Measurements from ENCODE around the gene LITAF.

The LITAF gene

DNA sequence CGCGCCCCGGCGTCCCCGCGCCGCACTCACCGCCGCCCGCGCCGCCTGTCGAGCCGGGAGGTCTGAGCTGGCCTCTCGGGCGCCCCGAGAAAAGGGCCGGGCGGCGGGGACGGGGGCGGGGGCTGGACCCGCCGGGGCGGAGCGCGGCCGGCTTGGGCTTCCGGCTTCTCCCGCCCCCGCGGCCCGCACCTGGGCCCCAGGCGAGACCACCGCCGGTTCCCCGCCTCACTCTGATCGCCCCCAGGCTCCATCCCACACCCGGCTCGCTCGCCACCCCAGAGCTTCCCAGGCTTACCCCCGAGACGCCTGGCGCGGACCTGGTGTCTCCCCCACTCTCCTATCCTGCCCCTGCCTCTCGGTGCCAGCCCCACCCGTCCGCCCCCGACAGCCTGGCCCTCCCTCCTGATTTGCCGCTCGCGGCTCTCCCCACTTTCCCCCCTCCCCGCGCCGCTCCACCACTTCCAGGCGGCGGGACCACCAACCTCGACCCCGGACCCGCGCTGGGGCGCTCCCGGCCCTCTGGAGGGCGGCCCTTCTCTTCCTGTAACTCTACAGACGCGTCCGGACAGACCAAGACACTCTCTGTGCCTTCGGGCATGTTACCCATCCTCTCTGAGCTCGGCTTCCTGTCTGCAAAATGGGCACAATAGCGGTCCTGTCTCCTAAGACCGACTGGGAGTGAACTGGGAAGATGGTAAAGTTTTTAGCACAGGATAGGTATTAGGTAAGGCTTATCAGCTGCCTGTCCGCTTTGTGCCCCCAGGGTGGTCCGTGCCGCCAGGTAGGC lies at the start of gene LITAF:
Gene LITAF, minus strand, starts transcription at position 64 of the 787 bp plus-strand sequence. CDS start 30,189 bp downstream, outside the sequence.
- peak; percentile 78 to 83 for DNase-seq

DNA sequence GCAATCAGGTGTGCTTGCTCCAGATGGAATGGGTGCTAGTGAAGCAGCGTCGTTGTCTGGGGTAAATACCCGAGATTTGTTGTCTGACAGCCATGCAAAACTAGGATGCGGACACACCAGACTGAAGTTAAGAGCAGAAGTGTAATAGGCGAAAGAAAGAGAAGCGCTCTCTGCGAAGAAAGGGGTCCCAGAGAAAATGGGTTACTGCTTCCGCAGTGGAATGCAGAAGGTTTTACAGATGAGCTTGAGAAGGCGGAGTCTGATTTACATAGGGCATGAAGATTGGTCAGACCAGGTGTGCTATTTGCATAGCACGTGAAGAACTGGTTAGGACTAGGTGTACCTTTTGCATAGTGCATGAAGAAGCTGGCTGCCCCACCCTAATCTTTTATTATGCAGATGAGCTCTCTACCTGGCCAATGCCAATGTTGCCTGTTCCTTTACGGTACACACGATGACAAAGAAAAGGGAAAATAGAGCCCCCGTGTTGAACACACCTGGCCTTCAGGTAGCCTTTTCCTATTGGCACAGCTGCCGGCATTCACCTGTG lies 49.5 kb upstream of the LITAF start:
- no peak for DNase-seq

DNA sequence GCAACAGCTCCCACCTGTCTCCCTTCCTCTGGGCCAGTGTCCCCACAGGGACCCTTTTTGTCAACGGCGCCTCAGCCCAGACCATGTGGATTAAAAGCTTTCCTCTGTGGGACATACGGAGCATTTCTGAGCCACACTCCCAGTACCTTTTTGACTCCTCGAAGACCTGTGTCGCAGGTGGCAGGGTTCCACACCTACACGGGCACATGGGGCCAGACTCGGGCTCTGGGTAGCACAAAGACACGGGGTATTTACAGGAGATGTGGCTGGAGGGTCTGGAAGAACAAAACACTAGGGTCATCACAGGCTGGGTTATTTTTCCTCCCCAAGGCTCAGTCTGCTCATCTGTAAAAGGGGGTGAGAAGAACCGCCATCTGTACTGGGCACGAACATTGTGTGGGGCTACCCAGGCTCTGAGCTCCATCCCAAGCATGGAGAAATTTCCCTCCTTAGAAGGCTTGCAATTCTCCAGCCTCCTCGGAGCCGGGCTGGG lies 49.0 kb upstream of the LITAF start:
- no peak for DNase-seq

DNA sequence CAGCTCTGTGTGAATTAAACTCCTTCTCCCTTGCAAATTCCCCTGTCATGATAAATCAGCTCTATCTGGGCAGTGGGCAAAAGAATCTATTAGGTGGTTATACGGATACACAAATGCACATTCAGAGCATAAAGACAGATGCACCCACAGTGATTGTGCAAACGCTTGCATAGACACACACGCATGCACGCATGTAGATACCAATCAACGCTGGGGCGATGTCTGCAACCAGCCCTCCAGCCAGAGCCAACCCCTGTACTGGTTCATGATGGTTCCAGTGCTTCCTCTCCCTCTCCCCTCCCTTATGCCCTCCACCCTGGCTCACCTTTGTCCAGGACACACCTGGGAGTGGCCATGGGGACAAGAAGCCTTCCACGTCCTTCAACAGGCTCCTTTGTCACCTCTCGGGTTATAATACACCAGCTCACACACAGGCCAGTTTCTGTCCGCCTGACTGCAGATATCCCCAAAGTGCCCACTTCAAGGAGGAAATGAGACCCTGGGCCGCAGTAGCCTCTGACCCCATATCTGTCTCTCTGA lies 48.5 kb upstream of the LITAF start:
- DNase-seq: no peak

DNA sequence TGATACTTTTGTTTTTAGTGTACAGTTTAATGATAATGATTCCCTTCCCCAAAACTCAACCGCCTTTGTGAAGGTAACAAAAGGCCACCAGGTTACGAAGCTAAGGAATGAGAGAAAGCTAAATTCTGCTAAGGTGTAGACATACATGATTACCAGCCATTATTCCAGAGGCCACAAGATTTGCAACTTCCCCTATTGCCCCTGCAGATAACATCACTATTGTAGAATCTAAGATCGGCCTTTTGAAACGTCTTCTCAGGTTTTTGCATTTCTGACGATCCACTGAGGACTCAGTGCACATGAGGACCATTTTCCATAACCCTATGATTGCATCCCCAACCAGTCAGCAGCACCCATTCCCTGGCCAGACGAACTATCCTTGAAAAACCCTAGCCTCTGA lies 47.6 kb upstream of the LITAF start:
- no peak for DNase-seq

DNA sequence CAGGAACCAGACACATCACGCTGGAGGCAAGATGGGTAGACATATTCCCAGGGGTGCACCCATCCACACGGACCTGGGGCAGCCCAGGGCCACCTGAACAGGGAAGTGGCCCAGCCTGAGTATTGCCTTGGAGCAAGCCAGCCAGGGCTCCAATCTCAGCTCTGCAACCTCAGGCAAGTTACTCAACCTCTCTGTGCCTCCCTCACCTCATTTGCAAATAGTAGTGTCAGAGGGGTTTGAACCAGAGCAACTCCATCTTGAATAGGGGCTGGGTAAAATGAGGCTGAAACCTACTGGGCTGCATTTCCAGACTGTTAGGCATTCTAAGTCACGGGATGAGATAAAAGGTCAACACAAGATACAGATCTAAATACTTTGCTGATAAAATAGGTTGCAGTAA lies 46.4 kb upstream of the LITAF start:
- DNase-seq: no peak

DNA sequence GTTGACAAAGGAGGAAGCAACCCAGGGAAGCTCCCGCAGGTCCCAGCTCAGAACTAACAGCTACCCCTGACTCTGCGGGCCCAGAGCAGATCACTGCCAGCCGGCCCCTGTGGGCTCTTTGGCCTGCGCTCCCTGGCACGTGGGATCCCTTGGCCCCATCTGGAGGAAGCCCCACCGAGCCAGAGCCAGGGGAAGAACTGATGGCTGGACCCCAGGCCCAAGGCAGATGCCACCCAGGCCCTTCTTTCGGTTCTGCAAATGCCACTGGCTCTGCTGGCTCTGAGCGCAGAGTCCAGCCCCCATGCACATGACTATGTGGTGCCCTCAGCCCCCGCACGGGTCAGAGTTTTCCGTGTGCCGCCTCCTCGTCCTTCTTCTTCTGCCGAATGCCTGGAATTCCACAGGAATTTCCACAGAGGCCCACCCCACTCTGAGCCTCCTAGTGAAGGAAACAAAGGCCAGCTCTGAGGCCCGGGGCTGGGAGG lies 45.8 kb upstream of the LITAF start:
- DNase-seq: no peak

DNA sequence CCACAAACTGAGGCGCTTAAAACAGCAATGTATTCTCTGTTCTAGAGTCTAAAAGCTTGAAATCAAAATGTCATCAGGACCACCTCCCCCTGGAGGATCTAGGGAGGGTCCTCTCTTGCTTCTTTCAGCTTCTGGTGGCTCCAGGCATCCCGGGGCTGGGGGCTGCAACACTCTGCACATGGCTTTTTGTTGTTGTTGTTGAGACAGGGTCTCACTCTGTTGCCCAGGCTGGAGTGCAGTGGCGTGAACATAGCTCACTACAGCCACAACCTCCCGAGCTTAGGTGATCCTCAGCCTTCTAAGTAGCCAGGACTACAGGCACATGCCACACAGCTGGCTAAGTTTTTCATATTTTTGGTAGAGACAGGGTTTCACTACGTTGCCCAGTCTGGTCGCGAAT lies 44.5 kb upstream of the LITAF start:
- no peak for DNase-seq

DNA sequence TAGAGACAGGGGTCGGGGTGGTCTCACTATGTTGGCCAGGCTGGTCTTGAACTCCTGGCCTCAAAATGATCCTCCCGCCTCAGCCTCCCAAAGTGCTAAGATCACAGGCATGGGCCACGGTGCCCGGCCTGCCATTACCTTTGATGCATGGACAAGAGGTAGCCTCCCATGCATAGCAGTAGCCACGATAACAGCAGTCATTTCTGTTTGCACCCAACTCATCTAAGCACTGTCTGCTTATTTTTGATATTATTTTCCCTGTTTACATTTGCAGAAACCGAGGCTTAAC lies 44.0 kb upstream of the LITAF start:
- no peak for DNase-seq

DNA sequence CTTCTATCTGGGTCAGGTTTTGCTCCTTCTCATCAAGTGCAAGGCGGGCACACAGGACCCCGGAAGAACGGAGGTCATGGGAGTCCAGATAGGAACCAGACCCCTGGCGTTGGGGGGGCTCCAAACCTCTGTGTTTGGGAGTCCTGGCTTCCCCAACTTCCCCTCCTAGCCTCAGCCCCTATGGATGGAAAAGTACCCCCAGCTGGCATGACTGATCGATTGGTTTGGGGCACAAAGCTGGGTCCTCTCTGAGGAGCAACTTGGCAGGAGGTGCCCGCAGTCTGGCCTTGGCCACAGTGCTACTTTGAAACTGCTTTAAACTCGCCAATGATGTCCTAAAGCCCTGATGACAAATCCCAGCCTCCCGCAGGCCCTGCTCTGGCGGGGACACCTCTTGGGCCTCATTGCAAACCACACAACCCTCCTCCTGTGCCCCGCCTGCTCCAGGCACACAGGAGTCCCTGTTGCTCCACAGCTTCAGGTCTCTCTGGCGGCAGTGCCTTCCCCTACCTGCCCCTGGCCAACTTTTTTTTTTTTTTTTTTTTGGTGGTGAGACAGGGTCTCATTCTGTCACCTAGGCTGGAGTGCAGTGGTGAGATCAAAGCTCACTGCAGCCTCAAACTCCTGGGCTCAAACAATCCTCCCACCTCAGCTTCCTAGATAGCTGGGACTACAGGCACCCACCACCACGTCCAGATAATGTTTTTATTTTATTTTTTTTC lies 43.5 kb upstream of the LITAF start:
- DNase-seq: no peak

DNA sequence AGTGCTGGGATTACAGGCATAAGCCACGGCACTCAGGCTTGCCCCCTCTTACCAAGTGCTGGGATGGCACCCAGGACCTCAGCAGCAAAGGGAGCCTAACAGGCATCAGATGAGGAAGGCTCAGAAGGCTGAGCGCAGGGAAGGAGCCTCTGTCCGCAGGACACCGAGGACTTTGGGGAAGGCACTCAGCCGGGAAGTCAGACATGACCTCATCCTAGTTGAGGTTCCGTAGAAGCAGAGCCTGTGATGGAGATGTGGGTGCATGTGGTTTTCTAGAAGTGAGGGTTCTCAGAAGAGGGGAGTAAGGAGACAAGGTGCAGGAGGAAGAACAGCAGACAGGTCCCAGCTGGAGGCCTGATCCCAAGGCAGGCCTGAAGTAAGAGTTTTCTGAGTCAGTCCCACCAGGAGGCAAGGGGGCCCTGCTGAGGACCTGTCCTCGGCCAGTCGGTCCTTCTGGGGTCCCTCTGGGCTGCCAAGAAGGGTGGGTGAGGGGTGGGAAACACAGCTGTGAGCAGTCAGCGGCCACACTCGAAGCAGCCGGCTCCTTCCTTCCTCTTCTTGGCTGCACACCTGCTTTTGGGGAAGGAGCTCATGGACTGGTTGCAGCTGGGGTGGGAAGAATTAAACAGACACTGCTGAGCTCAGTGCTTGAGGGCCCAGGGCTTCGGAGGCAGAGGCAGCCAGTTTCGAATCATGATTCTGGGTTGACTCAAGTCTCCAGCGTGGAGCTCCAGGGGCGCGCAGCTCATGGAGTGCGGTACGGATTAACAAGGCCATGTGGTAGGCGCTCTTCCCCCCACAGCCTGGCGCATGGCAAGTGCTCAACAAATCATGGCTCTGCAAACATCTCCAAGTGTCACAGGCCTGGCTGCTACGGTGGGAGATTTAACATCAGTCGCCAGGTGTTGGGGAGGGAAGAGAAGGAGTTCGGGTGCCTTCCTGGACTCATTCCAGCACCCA lies 42.6 kb upstream of the LITAF start:
- DNase-seq: no peak

DNA sequence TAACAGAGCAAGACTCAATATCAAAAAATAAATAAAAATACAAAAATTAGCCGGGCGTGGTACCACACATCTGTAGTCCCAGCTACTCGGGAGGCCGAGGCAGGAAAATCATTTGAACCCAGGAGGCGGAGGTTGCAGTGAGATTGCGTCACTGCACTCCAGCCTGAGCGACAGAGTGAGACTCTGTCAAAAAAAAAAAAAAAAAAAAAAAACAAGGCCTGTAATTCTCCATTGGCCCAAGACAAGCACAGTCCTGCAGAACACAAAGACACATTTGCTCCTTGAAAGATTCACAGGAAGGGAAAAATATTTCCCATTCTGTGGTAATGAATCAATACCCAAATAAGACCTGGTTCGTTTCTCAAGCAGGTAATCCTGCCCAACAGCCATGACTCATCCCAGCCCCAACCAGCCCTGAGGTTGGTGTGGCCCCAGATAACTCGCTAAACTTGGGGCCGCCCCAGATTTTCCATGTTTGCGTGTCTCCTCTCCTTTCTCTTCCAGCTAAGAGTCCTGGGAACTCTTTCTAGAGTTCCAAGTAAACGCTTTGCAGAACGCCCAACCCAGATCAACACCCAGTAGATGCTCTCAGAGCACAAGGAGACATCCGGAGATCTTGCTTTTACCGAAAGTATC lies 41.2 kb upstream of the LITAF start:
- no peak for DNase-seq

DNA sequence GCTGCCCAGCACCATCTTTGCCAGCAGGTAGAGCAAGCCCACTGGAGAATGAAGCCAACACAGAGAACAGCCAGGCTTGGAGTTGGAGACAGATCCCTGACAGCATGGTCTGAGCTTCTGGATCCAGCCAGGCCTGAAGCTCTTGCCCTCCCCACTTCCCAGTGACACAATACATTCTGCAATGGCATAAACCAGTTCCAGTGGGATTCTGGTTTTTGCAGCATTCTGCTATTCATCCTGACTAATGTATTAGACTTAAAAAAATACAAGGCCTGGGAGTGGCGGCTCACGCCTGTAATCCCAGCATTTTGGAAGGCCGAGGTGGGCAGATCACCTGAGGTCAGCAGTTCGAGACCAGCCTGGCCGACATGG lies 40.6 kb upstream of the LITAF start:
- DNase-seq: no peak

DNA sequence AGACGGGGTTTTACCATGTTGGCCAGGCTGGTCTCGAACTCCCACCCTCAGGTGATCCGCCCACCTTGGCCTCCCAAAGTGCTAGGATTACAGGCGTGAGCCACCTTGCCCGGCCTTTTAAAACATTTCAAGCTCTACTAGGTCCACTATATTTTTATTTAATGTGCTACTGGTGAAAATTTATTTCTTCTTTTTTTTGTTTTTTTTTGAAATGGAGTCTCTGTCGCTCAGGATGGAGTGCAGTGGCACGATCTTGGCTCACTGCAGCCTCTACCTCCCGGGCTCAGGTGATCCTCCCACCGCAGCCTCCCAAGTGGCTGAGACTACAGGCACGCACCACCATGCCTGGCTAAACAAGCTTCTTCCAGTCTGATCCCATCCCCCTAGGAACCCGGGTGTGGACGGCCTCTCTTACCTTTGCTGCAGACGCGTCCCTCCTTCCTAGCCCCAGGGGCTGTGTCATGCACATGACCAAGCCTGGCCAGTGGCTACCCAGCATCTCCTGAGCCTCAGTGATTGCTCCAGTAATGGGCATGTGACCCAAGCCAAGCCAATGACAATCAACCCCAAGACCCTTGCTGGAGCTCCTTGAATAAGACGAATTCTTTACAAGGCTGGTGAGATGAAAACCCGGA lies 40.1 kb upstream of the LITAF start:
- DNase-seq: no peak

DNA sequence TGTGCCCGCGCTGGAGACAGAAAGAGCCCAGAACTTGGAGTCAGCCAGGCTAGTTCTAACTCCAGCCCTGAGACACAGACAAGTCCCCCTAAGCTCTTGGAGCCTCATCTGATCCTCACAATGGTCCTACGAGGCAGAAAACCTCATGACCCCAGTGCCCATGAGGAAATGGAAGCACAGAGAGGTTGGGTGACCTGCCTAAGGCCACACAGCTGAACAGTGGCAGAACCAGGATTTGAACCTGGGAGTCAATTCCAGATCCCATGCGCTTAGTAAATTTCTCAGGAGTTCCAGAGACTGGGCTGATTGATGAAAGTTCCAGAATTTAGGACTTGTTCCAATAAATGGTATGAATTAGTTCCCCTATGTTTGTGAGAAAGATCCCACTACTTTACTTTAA lies 39.0 kb upstream of the LITAF start:
- no peak for DNase-seq

DNA sequence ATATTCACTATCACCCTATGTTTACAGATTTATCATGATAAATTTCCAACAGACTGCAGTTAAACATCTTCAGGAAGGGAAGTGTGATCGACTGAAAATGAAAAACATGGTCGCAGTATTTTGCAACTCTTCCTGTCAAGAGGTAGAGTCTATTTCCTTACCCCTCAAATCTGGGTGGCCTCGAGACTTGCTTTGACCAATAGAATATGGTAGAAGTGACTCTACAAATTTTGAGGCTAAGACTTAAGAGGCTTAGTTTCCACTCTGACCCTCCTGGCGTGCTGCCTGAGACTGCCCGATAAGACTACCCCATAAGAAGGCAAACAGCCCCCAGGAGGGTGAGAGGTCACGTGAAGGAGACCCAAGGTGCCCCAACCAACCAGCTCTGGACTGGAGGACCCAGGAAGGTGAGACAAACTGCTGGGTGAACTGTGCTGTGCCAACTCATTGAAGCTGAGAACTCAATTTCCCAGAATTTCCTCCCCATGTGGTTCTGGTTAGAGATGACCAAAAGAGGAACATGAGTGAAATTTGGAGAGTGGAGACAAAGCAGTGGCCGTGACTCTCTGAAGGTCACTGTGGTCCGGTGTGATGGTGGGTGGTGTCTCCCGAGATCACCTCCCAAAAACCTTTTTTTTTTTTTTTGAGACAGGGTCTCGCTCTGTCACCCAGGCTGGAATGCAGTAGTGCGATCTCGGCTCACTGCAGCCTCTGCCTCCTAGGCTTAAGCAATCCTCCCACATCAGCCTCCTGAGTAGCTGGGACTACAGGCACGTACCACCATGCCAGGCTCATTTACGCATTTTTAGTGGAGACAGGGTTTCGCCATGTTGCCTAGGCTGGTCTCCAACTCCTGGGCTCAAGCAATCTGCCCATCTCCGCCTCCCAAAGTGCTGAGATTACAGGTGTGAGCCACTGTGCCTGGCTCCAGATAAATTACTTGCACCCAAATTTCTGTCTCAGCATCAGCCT lies 38.2 kb upstream of the LITAF start:
- DNase-seq: no peak

DNA sequence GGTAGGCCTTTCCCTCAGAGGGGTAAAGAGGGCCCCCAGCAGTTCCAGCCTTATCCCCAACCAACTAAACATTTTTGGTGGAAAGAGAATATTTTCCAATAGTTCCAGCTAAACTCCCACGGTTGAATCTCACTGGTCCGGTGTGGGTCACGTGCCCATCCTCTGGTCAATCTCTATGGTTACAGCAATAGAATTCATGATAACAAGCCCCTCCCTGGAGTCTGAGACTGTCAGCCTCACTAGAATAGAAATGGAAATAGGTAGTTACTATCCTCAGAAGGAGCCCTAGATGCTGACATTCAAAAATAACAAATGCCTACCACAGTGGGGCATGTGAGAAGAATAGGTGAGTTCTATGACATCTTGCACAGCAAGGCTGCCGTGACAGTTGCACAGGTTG lies 37.5 kb upstream of the LITAF start:
- no peak for DNase-seq

DNA sequence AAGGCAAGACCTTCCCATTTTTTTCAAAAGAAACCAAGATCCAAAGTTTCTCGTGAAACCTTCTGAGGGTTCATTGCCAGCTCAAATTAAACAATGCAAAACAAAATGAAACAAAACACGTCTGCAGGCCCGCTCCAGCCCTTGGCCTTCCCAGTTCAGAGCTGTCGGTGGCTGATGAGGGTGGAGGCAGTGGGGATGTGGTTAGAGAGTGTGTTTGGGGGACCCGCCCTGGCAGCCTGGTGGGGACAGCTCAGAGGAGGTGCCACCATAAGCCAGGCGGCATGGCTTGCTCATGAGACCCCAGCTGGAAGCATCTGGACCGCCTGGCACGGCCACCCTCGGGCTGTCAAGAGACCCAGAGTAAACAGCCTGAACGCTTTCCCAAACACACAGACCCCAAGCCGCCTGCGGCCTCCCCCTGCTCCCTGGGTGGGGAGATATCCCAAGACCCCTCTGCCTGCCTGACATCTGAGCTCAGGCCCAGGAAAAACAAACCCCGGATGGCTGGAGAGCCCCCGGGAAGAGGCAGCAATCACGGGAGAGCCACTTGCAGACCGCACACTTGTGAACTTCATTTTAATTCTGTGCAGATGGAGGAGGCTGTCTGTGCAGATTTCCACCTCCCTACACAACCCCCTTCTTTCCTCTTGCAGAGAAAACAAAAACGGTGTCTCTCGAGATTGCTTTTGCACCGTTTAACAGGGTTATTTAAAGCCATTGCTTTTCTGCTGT lies 35.4 kb upstream of the LITAF start:
- peak; percentile 46 to 63 for DNase-seq

DNA sequence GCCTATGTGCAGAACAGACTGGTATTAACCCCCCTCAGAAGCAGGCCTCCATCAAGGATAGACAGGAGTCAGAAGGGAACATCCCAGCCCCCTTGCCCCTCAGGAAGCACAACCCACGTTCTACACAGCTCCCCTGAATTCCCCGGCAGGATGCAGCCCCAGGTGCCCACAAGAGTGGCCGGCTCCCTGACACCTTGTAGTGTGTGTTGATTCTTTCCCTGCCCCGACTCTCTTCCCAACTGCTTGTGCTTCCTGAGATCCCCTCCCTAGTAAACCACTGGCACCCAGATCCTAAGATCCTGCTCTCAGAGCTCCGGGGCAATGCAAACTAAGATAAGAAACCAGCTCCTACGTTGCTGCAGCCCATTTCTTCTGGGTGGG lies 34.8 kb upstream of the LITAF start:
- no peak for DNase-seq

Data from activated T-cell treated with anti-CD3 and anti-CD28 coated beads, Interleukin-2, amount 50 U/mL, for 48 hours (primary cell).